Keratinocyte (primary cell): ENCODE results near the gene RTN1. TPM values are rescaled to one million over a fixed set of nuclear protein-coding genes. Genes with fewer than 3 reads are reported as not detected.

ENCODE experiments used
- DNase-seq: peaks from one replicate; pipeline ENCODE4 v3.0.0-alpha.2; 2011; ENCODE audit warnings: low read depth, missing footprints, low spot score
- FAIRE-seq: peaks from 2 replicates; lab custom pipeline; 2011; peaks lifted over from hg19 to GRCh38; lab: Jason Lieb, UNC
- H2AFZ ChIP-seq: 2 replicates; pipeline ENCODE4 v1.6.0; 2012; ENCODE audit warnings: low read length, control low read depth, inconsistent platforms; ENCODE audit not compliant: control insufficient read depth
- H3K27ac ChIP-seq: 2 replicates; pipeline ENCODE4 v1.5.1; 2011; ENCODE audit warnings: low read length; ENCODE audit not compliant: control insufficient read depth, insufficient read depth
- H3K27me3 ChIP-seq: 3 replicates; pipeline ENCODE4 v1.6.0; 2011; ENCODE audit warnings: low read length; ENCODE audit not compliant: control insufficient read depth, insufficient read depth; ENCODE audit errors: extremely low read depth
- H3K36me3 ChIP-seq, 2 experiments: 2 replicates in 1 of 2; 3 replicates in 1 of 2; pipeline ENCODE4 v1.5.1; 2011; ENCODE audit warnings: low read length in 2 of 2, mild to moderate bottlenecking in 1 of 2; ENCODE audit not compliant: control insufficient read depth in 2 of 2, insufficient read depth in 2 of 2; ENCODE audit errors: extremely low read depth in 1 of 2
- H3K4me1 ChIP-seq: 3 replicates; pipeline ENCODE4 v1.5.1; 2011; ENCODE audit warnings: low read length; ENCODE audit not compliant: control insufficient read depth, insufficient read depth; ENCODE audit errors: extremely low read depth
- H3K4me2 ChIP-seq: 3 replicates; pipeline ENCODE4 v1.6.0; 2011; ENCODE audit warnings: low read depth, low read length; ENCODE audit not compliant: control insufficient read depth, insufficient read depth; ENCODE audit errors: extremely low read depth
- H3K4me3 ChIP-seq, 3 experiments: fragments of 200-600 bp in 1 of 3; sonication (generic) in 1 of 3; 2 replicates in 2 of 3; 3 replicates in 1 of 3; pipeline ENCODE4 v1.5.1; 2011 to 2016; ENCODE audit warnings: low read length in 3 of 3, mild to moderate bottlenecking in 3 of 3, control low read depth in 2 of 3, inconsistent platforms in 1 of 3, low read depth in 1 of 3, mixed read lengths in 1 of 3, mixed run types in 1 of 3, moderate library complexity in 1 of 3; ENCODE audit not compliant: control insufficient read depth in 2 of 3, insufficient read depth in 2 of 3; ENCODE audit errors: extremely low read depth in 1 of 3
- H3K79me2 ChIP-seq: 2 replicates; pipeline ENCODE4 v1.6.0; 2012; ENCODE audit warnings: low read length; ENCODE audit not compliant: control insufficient read depth, insufficient read depth
- H3K9ac ChIP-seq: 3 replicates; pipeline ENCODE4 v1.6.0; 2011; ENCODE audit warnings: low read length; ENCODE audit not compliant: control insufficient read depth, insufficient read depth; ENCODE audit errors: extremely low read depth
- H3K9me1 ChIP-seq: 3 replicates; pipeline ENCODE4 v1.6.0; 2011; ENCODE audit warnings: low read length; ENCODE audit not compliant: control insufficient read depth, insufficient read depth; ENCODE audit errors: extremely low read depth
- H3K9me3 ChIP-seq: 2 replicates; pipeline ENCODE4 v1.5.1; 2012; ENCODE audit warnings: low read depth, low read length; ENCODE audit not compliant: control insufficient read depth
- H4K20me1 ChIP-seq: 3 replicates; pipeline ENCODE4 v1.6.0; 2011; ENCODE audit warnings: low read length; ENCODE audit not compliant: control insufficient read depth, insufficient read depth; ENCODE audit errors: extremely low read depth
- CTCF ChIP-seq, 3 experiments: IDR thresholded peaks in 1 of 3; conservative IDR thresholded peaks in 1 of 3; optimal IDR thresholded peaks in 1 of 3; 2 replicates in 2 of 3; 3 replicates in 1 of 3; pipeline versions ENCODE3 to v1.5.1; 2011; ENCODE audit warnings: low read length in 3 of 3, mild to moderate bottlenecking in 3 of 3, moderate library complexity in 2 of 3, control low read depth in 1 of 3, inconsistent platforms in 1 of 3; ENCODE audit not compliant: insufficient read depth in 2 of 3; ENCODE audit errors: extremely low read depth in 1 of 3
- EZH2 ChIP-seq: IDR thresholded peaks from one replicate; pipeline ENCODE4 v1.6.1; 2012; ENCODE audit warnings: inconsistent platforms, mild to moderate bottlenecking, low read length, moderate library complexity
- dilution Hi-C: fragments of 300-500 bp; cut with MboI; formaldehyde crosslinking; loops from one replicate; pipeline ENCODE4 v1.7.0; 2020; ENCODE audit warnings: low sequenced_read_pairs; ENCODE audit not compliant: extremely low pct_ligation_motif_present
- polyA plus RNA-seq, 5 experiments: library from polyadenylated mRNA; depleted of rRNA in 3 of 5; stranded (reverse) in 3 of 5; stranded (forward) in 1 of 5; unstranded in 1 of 5; fragments of >200 nt; gene quantifications; 1 replicate in 1 of 5; 2 replicates in 3 of 5; 3 replicates in 1 of 5; pipeline versions ENCODE4 v1.2.1 to v1.2.3, GENCODE V29; 2011 to 2012; ENCODE audit warnings: missing spikeins in 2 of 5, low read depth in 1 of 5, low replicate concordance in 1 of 5

RTN1 gene
- polyA plus RNA-seq, 1 donor (not counting 4 experiments of a cell fraction or from before 2014, with no cell fraction given) = 0.05 TPM

GRCh38 chr14:59776468-59776867, 94.1 kb downstream of the RTN1 start:
- TF ChIP-seq CTCF (optimal IDR thresholded peaks at IDR 0.05 in 1 of 3, IDR thresholded peaks at IDR 0.05 in 1 of 3, conservative IDR thresholded peaks at IDR 0.05 in 1 of 3; ENCODE audit: extremely low read depth in 1 of 3, insufficient read depth in 2 of 3, low read length in 3 of 3) (no peak), EZH2 (no peak)
- no peak overlapping the region for H2AFZ ChIP-seq
- no peaks in the 10 kb centered on the region for H3K27me3 ChIP-seq
- no peaks in the 10 kb centered on the region for H3K36me3 ChIP-seq
- H3K9me3 ChIP-seq = no peaks in the 10 kb centered on the region
- H3K9ac ChIP-seq = no peak overlapping the region
- dilution Hi-C loops = no loop called here
- no peak overlapping the region for H3K27ac ChIP-seq
- H3K4me2 ChIP-seq = no peak overlapping the region
- H4K20me1 ChIP-seq = no peaks in the 10 kb centered on the region
- no peaks in the 10 kb centered on the region for H3K4me1 ChIP-seq
- DNase-seq = no peak
- no peak for FAIRE-seq
- H3K4me3 ChIP-seq = no peak overlapping the region
- H3K9me1 ChIP-seq = no peaks in the 10 kb centered on the region
- no peaks in the 10 kb centered on the region for H3K79me2 ChIP-seq

GRCh38 chr14:59772233-59772632, 98.3 kb downstream of the RTN1 start:
- Histone ChIP-seq H3K4me1 (no peaks in the 10 kb centered on the region), H3K27ac (no peak overlapping the region), H4K20me1 (no peaks in the 10 kb centered on the region), H3K4me3 (no peak overlapping the region), H3K79me2 (no peaks in the 10 kb centered on the region), H2AFZ (no peak overlapping the region), H3K4me2 (no peak overlapping the region), H3K9ac (no peak overlapping the region), H3K9me3 (no peaks in the 10 kb centered on the region), H3K36me3 (no peaks in the 10 kb centered on the region), H3K9me1 (no peaks in the 10 kb centered on the region), H3K27me3 (no peaks in the 10 kb centered on the region)
- DNase-seq = no peak
- FAIRE-seq = no peak
- dilution Hi-C loops = no loop called here
- TF ChIP-seq EZH2 (no peak), CTCF (optimal IDR thresholded peaks at IDR 0.05 in 1 of 3, IDR thresholded peaks at IDR 0.05 in 1 of 3, conservative IDR thresholded peaks at IDR 0.05 in 1 of 3; ENCODE audit: extremely low read depth in 1 of 3, insufficient read depth in 2 of 3, low read length in 3 of 3) (no peak)
